Measurements from ENCODE around the gene TAL1.

DNA sequence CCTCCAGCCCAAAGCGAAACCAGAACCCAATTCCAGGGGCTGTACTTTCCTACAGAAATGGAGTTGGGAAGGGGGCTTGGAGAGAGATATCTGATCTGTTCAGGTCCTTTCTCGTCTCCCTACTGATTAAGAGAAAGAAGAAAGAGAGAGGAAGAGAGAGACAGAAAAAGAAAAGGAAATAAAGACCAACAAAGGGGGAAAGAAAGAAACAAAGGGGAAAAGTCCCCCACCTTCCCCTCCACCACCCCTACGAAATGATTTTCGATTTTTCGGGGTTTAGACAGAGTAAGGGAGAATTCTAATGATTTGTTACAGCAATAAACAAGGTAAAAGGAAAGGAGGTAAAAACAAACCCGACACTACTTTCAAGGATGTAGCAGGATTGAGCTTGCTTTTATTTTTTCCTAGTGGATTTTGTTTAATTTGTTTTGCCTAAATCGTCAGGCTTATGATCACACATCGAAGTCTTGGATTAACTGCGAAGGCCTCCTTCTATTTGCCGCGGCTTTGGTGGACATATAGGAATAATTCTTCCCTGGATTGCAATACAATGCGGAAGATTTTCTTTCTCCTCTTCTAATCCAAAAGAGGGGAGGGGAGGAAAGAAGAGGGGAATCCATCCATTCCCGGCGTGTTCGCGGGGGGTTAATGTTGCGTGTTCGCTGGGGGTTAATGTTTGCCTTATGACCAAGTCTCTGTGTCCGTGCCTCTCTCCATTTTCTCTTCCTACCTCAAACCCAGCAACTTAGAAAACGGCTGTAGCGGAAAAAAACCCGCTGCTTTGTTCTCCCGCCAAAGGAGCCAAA, 1.9 kb downstream of the TAL1 start:
- TF ChIP-seq, protein P1, sequence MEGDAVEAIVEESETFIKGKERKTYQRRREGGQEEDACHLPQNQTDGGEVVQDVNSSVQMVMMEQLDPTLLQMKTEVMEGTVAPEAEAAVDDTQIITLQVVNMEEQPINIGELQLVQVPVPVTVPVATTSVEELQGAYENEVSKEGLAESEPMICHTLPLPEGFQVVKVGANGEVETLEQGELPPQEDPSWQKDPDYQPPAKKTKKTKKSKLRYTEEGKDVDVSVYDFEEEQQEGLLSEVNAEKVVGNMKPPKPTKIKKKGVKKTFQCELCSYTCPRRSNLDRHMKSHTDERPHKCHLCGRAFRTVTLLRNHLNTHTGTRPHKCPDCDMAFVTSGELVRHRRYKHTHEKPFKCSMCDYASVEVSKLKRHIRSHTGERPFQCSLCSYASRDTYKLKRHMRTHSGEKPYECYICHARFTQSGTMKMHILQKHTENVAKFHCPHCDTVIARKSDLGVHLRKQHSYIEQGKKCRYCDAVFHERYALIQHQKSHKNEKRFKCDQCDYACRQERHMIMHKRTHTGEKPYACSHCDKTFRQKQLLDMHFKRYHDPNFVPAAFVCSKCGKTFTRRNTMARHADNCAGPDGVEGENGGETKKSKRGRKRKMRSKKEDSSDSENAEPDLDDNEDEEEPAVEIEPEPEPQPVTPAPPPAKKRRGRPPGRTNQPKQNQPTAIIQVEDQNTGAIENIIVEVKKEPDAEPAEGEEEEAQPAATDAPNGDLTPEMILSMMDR (conservative IDR thresholded peaks at IDR 0.05; ENCODE audit: low read depth in 2 of 2): no peak
- TF ChIP-seq POLR2AphosphoS5 (IDR thresholded peaks at IDR 0.05; ENCODE audit: low read depth) (no peak), JUNB (IDR thresholded peaks at IDR 0.05; ENCODE audit: unreplicated experiment) (no peak), ZNF462 (CRISPR knock-in tag; IDR thresholded peaks at IDR 0.05) (no peak)
- TF ChIP-seq, protein P2, sequence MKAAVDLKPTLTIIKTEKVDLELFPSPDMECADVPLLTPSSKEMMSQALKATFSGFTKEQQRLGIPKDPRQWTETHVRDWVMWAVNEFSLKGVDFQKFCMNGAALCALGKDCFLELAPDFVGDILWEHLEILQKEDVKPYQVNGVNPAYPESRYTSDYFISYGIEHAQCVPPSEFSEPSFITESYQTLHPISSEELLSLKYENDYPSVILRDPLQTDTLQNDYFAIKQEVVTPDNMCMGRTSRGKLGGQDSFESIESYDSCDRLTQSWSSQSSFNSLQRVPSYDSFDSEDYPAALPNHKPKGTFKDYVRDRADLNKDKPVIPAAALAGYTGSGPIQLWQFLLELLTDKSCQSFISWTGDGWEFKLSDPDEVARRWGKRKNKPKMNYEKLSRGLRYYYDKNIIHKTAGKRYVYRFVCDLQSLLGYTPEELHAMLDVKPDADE (IDR thresholded peaks at IDR 0.05): no peak
